IMR-90 (cell line): Measurements from ENCODE around the gene PRKCB. TPM values are rescaled to one million over a fixed set of nuclear protein-coding genes. Genes with fewer than 3 reads are reported as not detected.
"Not testable (repeated sequence)": the region's sequence is repeated elsewhere in the genome, so short reads cannot be mapped to it uniquely, and the experiment has no call there.

ENCODE experiments used
- ATAC-seq: fragments of 200-7000 bp; cut with Tn5 transposase; 2 replicates; pipeline ENCODE4 v1.9.1; 2020; ENCODE audit warnings: low read depth, mild to moderate bottlenecking, moderate library complexity
- BruUV-seq: library from RNA; stranded (reverse); fragments of 400-500 nt; replicated peaks from 2 replicates; lab custom pipeline; 2021; lab: Mats Ljungman, UMichigan
- CTCF ChIA-PET: fragments of 300-600 bp; formaldehyde crosslinking; extraction: SDS; loops from one replicate; lab custom pipeline; 2021; ENCODE audit warnings: antibody characterized with exemption; lab: Yijun Ruan, JAX
- POLR2A ChIA-PET: fragments of 300-600 bp; sonication (Branson Sonifier 250); formaldehyde crosslinking; loops from one replicate; lab custom pipeline; 2022; ENCODE audit warnings: antibody characterized with exemption; ENCODE audit not compliant: unreplicated experiment; lab: Charles Lee
- DNase-seq: peaks from one replicate; pipeline ENCODE4 v3.0.0; 2013
- H2AFZ ChIP-seq: replicated peaks from 2 replicates; pipeline ENCODE3; 2013; ENCODE audit warnings: low read length, mild to moderate bottlenecking; ENCODE audit not compliant: poor library complexity
- H2AK5ac ChIP-seq: 2 replicates; pipeline ENCODE4 v1.6.1; 2013; ENCODE audit warnings: low read depth, low read length, inconsistent platforms
- H2AK9ac ChIP-seq: replicated peaks from 2 replicates; pipeline ENCODE3; 2013; ENCODE audit warnings: mild to moderate bottlenecking, low read depth, low read length, moderate library complexity; ENCODE audit not compliant: poor library complexity
- H2BK120ac ChIP-seq: 2 replicates; pipeline ENCODE4 v1.6.1; 2013; ENCODE audit warnings: low read depth, low read length, inconsistent platforms
- H2BK15ac ChIP-seq: 3 replicates; pipeline ENCODE4 v1.6.1; 2013; ENCODE audit warnings: low read depth, low read length, inconsistent platforms
- H2BK20ac ChIP-seq: 2 replicates; pipeline ENCODE4 v1.6.1; 2013; ENCODE audit warnings: low read depth, mild to moderate bottlenecking, inconsistent platforms, low read length, moderate library complexity
- H2BK5ac ChIP-seq: 2 replicates; pipeline ENCODE4 v1.6.1; 2013; ENCODE audit warnings: mild to moderate bottlenecking, low read depth, low read length, inconsistent platforms; ENCODE audit not compliant: poor library complexity, severe bottlenecking
- H3K14ac ChIP-seq: replicated peaks from 2 replicates; pipeline ENCODE4 v1.6.1; 2013; ENCODE audit warnings: low read depth, low read length, inconsistent platforms
- H3K18ac ChIP-seq: 2 replicates; pipeline ENCODE4 v1.6.1; 2013; ENCODE audit warnings: low read depth, low read length, control low read depth
- H3K23ac ChIP-seq: 2 replicates; pipeline ENCODE4 v1.6.1; 2013; ENCODE audit warnings: low read depth, low read length, inconsistent platforms
- H3K27ac ChIP-seq: 2 replicates; pipeline ENCODE4 v1.5.1; 2013; ENCODE audit warnings: mild to moderate bottlenecking, control low read depth, low read length; ENCODE audit not compliant: insufficient read depth
- H3K27me3 ChIP-seq: 2 replicates; pipeline ENCODE4 v1.6.1; 2013; ENCODE audit warnings: low read length; ENCODE audit not compliant: control insufficient read depth, insufficient read depth
- H3K36me3 ChIP-seq: 2 replicates; pipeline ENCODE4 v1.6.1; 2013; ENCODE audit warnings: low read length, mixed read lengths; ENCODE audit not compliant: control insufficient read depth, insufficient read depth
- H3K4ac ChIP-seq: 2 replicates; pipeline ENCODE4 v1.6.1; 2013; ENCODE audit warnings: low read depth, low read length, inconsistent platforms
- H3K4me1 ChIP-seq: 2 replicates; pipeline ENCODE4 v1.6.1; 2013; ENCODE audit warnings: low read length, mixed read lengths; ENCODE audit not compliant: control insufficient read depth, insufficient read depth
- H3K4me2 ChIP-seq: 2 replicates; pipeline ENCODE4 v1.6.1; 2013; ENCODE audit warnings: low read depth, mild to moderate bottlenecking, control low read depth, low read length, moderate library complexity
- H3K4me3 ChIP-seq: 2 replicates; pipeline ENCODE4 v1.5.1; 2013; ENCODE audit warnings: low read depth, mild to moderate bottlenecking, control low read depth, low read length, moderate library complexity; ENCODE audit not compliant: insufficient read depth
- H3K56ac ChIP-seq: 2 replicates; pipeline ENCODE4 v1.6.1; 2013; ENCODE audit warnings: low read length, inconsistent platforms; ENCODE audit not compliant: insufficient read depth; ENCODE audit errors: extremely low read depth
- H3K79me1 ChIP-seq, 2 experiments: 2 replicates each; pipeline ENCODE4 v1.6.1; 2013; ENCODE audit warnings: low read length in 2 of 2, inconsistent platforms in 1 of 2, low read depth in 1 of 2
- H3K9ac ChIP-seq: 2 replicates; pipeline ENCODE4 v1.6.1; 2013; ENCODE audit warnings: low read depth, low read length, control low read depth
- H3K9me1 ChIP-seq: 2 replicates; pipeline ENCODE4 v1.6.1; 2013; ENCODE audit warnings: low read length, inconsistent platforms; ENCODE audit not compliant: insufficient read depth
- H3K9me3 ChIP-seq: 2 replicates; pipeline ENCODE4 v1.6.1; 2013; ENCODE audit warnings: low read length; ENCODE audit not compliant: control insufficient read depth, insufficient read depth
- H4K20me1 ChIP-seq: 2 replicates; pipeline ENCODE4 v1.6.1; 2013; ENCODE audit warnings: low read length, inconsistent platforms; ENCODE audit not compliant: insufficient read depth
- H4K5ac ChIP-seq: 2 replicates; pipeline ENCODE4 v1.6.1; 2013; ENCODE audit warnings: mild to moderate bottlenecking, low read depth, low read length, control low read depth
- H4K8ac ChIP-seq, 2 experiments: 2 replicates each; pipeline ENCODE4 v1.6.1; 2013; ENCODE audit warnings: low read depth in 2 of 2, low read length in 2 of 2, control low read depth in 1 of 2, inconsistent platforms in 1 of 2
- H4K91ac ChIP-seq: 2 replicates; pipeline ENCODE4 v1.6.1; 2013; ENCODE audit warnings: low read depth, low read length, inconsistent platforms; ENCODE audit not compliant: insufficient read depth
- FOS ChIP-seq: fragments of 150-350 bp; IDR thresholded peaks from 2 replicates; pipeline ENCODE4 v1.6.1; 2016; ENCODE audit warnings: low read depth, low read length
- MAZ ChIP-seq: IDR thresholded peaks from 2 replicates; pipeline ENCODE4 v1.6.1; 2012; ENCODE audit warnings: low read depth, mild to moderate bottlenecking, low read length, improper control_type of control experiment, moderate library complexity, borderline replicate concordance
- MXI1 ChIP-seq: IDR thresholded peaks from 2 replicates; pipeline ENCODE4 v1.6.1; 2012; ENCODE audit warnings: low read depth, mild to moderate bottlenecking, low read length, moderate library complexity, borderline replicate concordance
- NFE2L2 ChIP-seq: fragments of 150-350 bp; IDR thresholded peaks from 2 replicates; pipeline ENCODE4 v1.6.1; 2016; ENCODE audit warnings: low read depth, mild to moderate bottlenecking, low read length
- POLR2A ChIP-seq: IDR thresholded peaks from 2 replicates; pipeline ENCODE4 v1.6.1; 2012; ENCODE audit warnings: mild to moderate bottlenecking, low read depth, low read length
- RAD21 ChIP-seq: IDR thresholded peaks from 2 replicates; pipeline ENCODE4 v1.6.1; 2012; ENCODE audit warnings: low read length, improper control_type of control experiment
- SMC3 ChIP-seq: fragments of 150-350 bp; IDR thresholded peaks from 2 replicates; pipeline ENCODE4 v1.6.1; 2016; ENCODE audit warnings: low read depth, mild to moderate bottlenecking, antibody characterized with exemption, low read length, moderate library complexity
- WGBS, 2 experiments: methylation state at CpG; one replicate each; pipeline versions ENCODE4 v1.1.5 to v1.1.7; 2013; ENCODE audit warnings: missing lambda C conversion rate in 2 of 2; ENCODE audit not compliant: insufficient read length in 1 of 2; ENCODE audit errors: extremely low coverage in 2 of 2; 5-methylcytosine and 5-hydroxymethylcytosine counted together
- dilution Hi-C: fragments of 300-500 bp; cut with HindIII; formaldehyde crosslinking; loops from one replicate; pipeline ENCODE4 v1.14.3; 2018; ENCODE audit warnings: low sequenced_read_pairs; ENCODE audit not compliant: unreplicated experiment
- in situ Hi-C: fragments of 300-500 bp; cut with MboI; formaldehyde crosslinking; loops from 3 replicates; pipeline ENCODE4 v1.14.3; 2019; ENCODE audit warnings: low sequenced_read_pairs, inconsistent platforms, mixed read lengths
- intact Hi-C: fragments of 100-400 bp; cut with micrococcal nuclease; formaldehyde crosslinking; loops from 2 replicates; pipeline ENCODE4 v1.10.0; 2022
- polyA plus RNA-seq, 3 experiments: library from polyadenylated mRNA; depleted of rRNA; stranded (reverse); fragments of >200 nt; gene quantifications; 2 replicates each; pipeline ENCODE4 v1.2.3, GENCODE V29; 2012; ENCODE audit warnings: low replicate concordance in 1 of 3
- total RNA-seq: library from RNA; depleted of rRNA; stranded (reverse); fragments of >200 nt; gene quantifications from 2 replicates; pipeline ENCODE4 v1.2.3, GENCODE V29; 2012

The PRKCB gene
- total and polyA plus RNA-seq, 2 of the 4 experiments (the other 2 are of a cell fraction), result under 0.01 TPM; not detected in 1

DNA sequence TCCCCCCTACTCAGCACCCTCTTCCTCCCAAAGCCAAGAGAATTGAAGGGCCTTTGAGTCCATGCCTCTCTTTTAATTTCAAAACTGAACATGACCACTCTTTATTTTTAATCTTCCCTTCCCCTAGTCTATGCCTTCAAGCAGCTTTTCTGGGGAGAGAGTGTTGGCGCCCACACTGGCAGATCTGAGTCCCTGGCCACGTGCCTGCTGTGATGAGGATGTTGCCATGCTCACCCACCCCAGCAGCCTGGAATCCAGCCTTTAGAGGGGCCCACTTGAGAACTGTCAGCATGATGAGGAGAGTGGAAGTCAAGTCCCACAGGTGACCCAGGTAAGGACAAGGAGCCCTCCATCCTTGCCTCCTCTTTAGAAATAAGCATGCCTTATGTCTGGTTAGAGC, 400.0 kb downstream of the PRKCB start:
- H3K23ac ChIP-seq, result no peak overlapping the region
- WGBS, 2 experiments, result no CpG with 5 or more reads among the region's 2 CpGs
- TF ChIP-seq FOS (no peak), NFE2L2 (no peak), RAD21 (no peak), MXI1 (no peak), SMC3 (no peak), POLR2A (no peak), MAZ (no peak)
- no peak overlapping the region for H3K18ac ChIP-seq
- no peak overlapping the region for H2BK20ac ChIP-seq
- no peak overlapping the region for H2BK120ac ChIP-seq
- H2AFZ ChIP-seq, result no peak overlapping the region
- no peak overlapping the region for H2AK9ac ChIP-seq
- no peak overlapping the region for H4K91ac ChIP-seq
- no peak overlapping the region for H2BK15ac ChIP-seq
- H4K20me1 ChIP-seq, result no peaks in the 10 kb centered on the region
- H2BK5ac ChIP-seq, result no peak overlapping the region
- no peak overlapping the region for H3K4ac ChIP-seq
- no peak overlapping the region for H3K56ac ChIP-seq
- H3K14ac ChIP-seq, result no peak overlapping the region
- ChIA-PET CTCF (no interaction called here), POLR2A (no interaction called here)
- H3K9me1 ChIP-seq, result no peaks in the 10 kb centered on the region
- ATAC-seq (no peak), DNase-seq (no peak)
- H3K79me1 ChIP-seq, result no peaks in the 10 kb centered on the region
- dilution Hi-C loops (no loop called here), intact Hi-C loops (no loop called here), in situ Hi-C loops (no loop called here)
- H3K4me2 ChIP-seq, result no peak overlapping the region
- H3K9me3 ChIP-seq, result peaks cover 2% of the 10 kb centered on the region; the same call in 1 of the 2 replicates
- no peaks in the 10 kb centered on the region for H3K36me3 ChIP-seq
- no peaks in the 10 kb centered on the region for H3K4me1 ChIP-seq
- H3K9ac ChIP-seq, result no peak overlapping the region
- BruUV-seq, result no TSS peak
- H4K5ac ChIP-seq, result no peak overlapping the region
- H3K4me3 ChIP-seq, result no peak overlapping the region
- no peak overlapping the region for H3K27ac ChIP-seq
- no peak overlapping the region for H4K8ac ChIP-seq
- no peaks in the 10 kb centered on the region for H3K27me3 ChIP-seq
- no peak overlapping the region for H2AK5ac ChIP-seq

DNA sequence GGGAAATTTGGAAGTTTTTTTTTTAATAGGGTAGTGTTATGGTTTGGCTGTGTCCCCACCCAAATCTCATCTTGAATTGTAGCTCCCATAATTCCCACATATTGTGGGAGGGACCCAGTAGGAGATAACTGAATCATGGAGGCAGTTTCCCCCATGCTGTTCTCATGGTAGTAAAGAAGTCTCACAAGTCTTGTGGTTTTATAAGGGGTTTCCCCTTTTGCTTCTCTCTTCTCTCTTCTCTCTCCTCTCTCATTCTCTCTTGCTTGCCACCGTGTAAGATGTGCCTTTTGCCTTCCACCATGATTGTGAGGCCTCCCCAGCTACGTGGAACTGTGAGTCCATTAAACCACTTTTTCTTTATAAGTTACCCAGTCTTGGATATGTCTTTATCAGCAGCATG, 403.1 kb downstream of the PRKCB start:
- DNase-seq, H4K5ac ChIP-seq, H3K36me3 ChIP-seq, dilution Hi-C loops, H3K14ac ChIP-seq, ATAC-seq, H3K4me2 ChIP-seq, H3K27ac ChIP-seq, H3K79me1 ChIP-seq, H2BK120ac ChIP-seq, intact Hi-C loops, H2BK5ac ChIP-seq, H2AFZ ChIP-seq, POLR2A ChIA-PET, H3K56ac ChIP-seq, H4K20me1 ChIP-seq, in situ Hi-C loops, H3K9me3 ChIP-seq, H2BK20ac ChIP-seq, H2AK5ac ChIP-seq, H3K4me3 ChIP-seq, H3K27me3 ChIP-seq, H3K9me1 ChIP-seq, H2AK9ac ChIP-seq, H3K4me1 ChIP-seq, H3K9ac ChIP-seq, CTCF ChIA-PET, H3K4ac ChIP-seq, H4K8ac ChIP-seq, H3K18ac ChIP-seq, BruUV-seq, H2BK15ac ChIP-seq, H3K23ac ChIP-seq, H4K91ac ChIP-seq: not testable (repeated sequence)
- WGBS, 2 experiments, result no CpG with 5 or more reads among the region's 2 CpGs
